NCI-H345 treated with DMSO at 0.1 percent for 48 hours (cell line): ENCODE measurements around the gene CPSF4L.

ENCODE experiments used
- DNase-seq: peaks from one replicate; lab custom pipeline; 2025; ENCODE audit not compliant: unreplicated experiment; lab: John Stamatoyannopoulos, UW

CPSF4L gene

DNA sequence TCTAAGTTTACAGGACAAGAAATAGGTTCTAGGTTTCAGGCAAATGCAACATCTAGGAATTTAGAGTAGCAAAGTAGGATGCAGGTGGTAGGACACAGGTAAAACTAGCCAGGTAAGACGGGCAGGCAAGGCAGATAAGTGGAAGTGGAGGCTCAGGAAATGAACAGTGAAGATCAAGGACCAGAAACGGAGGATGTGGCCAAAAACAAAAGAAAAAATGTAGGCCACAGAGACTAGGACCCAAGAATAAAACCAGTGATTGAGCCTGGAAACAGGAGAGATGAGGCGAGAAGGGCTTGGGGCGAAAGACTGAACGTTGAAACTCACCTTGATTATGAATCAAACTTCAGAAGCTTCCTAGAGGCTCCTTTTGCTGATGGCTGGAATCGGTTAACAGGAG is 24.0 kb downstream of the CPSF4L start:
- no peak for DNase-seq

GRCh38 chr17:73234736-73235135 is 26.9 kb downstream of the CPSF4L start:
- DNase-seq = no peak

DNA sequence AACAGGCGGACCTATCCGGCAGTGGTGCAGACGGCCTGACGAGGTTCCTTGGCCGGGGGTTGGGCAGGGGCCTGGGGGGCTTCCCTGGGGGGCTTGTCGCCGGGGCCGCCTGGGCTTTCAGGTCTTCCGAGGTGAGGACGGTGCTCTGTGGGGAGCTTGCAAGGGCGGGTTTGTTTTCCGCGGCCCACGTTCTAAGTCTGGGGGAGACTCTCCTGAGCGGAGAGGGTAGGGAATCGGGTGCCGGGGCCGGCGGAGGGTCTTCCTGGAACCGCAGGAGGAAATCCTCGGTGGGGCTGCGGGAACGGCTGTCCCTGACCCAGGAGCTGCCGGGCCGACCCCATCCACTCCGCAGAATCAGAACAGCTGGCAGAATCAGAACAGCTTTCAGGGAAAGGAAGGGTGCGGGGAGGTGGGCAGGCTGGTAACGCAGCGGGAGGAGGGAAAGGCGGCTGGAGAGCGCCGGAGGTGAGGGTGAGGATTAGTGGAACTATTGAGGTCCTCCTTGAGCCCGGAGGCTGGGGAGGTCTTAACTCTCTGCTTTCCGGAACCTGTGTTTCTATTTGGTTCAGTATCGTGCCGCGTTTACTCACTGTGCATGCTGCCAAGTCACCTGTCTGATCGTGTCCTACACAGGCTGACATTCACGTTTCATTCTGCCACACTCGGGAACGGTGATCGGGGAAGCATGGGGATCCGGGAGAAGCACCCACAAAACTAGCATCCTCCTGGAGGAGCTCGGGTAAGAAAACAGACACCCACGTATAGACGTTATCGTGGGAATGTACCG is 28.9 kb downstream of the CPSF4L start:
- peak; percentile 36 for DNase-seq

GRCh38 chr17:73231841-73232586 is 29.7 kb downstream of the CPSF4L start:
- DNase-seq = peak; percentile 98

DNA sequence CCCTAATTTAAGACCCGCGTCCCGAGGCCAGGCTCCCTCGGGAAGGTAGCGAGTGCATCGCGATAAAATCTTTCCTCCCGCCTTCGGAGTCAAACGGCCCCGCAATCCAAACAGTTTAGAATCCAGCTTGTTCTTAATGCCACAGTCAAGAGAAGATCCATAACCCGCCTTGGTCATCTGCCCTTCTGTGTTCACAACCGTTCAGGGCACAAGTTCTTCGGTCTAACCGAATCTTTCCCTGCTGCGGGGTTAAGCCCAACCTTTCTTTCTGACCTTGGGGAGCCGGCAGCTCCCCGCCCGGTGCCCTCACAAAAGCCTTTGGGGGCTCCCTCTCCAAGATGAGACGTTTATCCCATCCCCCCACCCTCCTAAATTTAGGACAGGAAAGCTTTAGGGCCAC is 30.3 kb downstream of the CPSF4L start:
- no peak for DNase-seq

DNA sequence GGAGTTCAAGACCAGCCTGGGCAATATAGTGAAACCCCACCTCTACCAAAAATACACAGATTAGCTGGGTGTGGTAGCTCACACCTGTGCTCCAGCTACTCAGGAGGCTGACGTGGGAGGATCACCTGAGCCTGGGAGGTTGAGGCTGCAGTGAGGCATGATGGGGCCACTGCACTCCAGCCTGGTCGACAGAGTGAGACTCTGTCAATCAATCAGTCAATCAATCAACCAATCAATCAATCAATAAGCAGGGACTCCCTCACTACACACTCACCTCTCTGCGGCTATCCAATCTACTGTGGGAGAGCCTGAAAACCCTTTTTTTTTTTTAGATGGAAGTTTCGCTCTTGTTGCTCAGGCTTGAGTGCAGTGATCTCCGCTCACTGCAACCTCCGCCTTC is 31.6 kb downstream of the CPSF4L start:
- no peak for DNase-seq

GRCh38 chr17:73228748-73229236 is 32.9 kb downstream of the CPSF4L start:
- no peak for DNase-seq

DNA sequence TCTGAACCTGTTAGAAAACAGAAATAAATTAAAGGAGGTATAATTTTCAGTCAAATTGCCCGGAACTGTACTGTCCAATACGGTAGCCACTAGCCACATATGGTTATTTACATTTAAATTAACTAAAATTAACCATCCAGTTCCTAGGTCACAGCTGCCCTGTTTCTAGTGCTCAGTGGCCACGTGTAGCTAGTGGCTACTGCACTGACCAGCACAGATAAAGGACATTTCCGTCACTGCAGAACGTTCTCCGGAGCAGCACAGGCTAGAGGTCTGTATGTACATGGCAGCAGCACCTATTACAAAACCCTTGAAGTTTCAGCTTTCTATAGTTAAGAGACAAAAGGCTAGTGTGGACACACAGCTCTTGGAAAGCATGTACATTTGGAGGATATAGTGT is 33.7 kb downstream of the CPSF4L start:
- no peak for DNase-seq

DNA sequence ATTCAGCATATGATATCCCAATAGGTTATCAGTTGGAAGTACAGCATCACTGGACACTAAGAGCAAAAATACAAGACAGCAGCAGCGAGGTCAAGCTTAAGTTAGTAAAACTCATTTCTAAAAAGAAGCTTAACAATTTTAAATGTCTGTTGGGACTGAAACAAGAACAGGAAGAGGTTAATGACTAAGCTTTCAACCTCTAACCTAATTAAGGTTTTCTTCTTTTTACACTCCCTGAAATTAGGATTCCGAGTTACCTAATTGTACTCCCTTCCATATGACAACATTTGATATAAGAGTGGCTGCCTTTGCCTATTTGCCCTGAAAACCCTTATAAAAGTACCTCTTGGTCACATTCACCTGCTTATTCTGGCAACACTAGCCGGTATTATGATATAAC is 34.3 kb downstream of the CPSF4L start:
- no peak for DNase-seq

DNA sequence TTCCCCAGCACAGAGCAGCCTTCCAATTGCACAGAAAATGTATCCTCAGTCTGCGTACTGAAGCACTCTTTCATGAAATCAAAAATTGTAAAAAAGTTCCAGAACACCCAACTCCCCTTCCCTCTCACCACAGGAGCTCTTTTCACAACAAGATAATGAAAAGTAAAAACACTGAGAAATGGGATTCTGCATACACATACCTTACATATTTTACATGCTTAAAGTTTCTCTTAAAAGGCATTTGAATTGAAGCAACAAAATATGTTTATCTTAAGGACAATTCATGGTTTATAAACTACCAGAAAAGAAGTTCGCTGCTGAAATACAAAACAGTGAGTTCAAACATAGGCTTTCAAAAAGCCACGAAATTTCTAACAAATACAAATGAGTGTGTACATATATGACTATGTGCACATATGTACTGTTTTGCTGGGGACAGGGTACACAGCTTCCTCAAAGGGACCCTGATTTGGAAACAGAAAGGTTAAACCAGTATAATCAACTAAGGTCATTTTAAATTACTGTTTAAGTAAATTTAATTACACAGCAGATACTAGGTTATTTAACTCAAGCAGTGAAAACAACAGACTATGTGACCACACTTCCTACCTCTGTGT is 35.0 kb downstream of the CPSF4L start:
- no peak for DNase-seq

DNA sequence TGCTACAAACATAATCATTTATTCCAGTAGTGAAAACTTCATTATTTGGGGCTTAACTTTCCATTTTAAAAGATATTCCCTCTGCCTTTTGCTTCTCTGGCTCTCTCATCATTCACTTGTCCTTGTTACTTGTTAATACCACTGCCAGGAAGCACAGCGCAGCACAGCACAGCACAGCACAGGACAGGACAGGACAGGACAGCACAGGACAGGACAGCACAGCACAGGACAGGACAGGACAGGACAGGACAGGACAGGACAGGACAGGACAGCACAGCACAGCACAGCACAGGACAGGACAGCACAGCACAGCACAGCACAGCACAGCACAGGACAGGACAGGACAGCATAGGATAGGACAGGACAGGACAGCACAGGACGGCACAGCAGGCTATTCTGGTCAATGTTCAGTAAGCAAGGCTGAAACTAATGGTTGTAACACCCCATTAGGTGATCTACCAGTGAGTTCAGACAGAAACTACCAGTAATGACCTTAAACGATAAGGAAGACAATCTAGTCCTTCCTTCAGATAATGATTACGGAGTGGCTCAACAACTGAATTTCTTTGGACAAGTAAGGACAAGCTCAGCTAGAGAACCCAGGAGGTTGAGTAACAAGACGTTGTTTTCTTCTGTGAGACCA is 36.9 kb downstream of the CPSF4L start:
- DNase-seq = no peak

- no peak for DNase-seq
Observed at GRCh38 chr17:73224237-73224636, 37.4 kb downstream of the CPSF4L start.

GRCh38 chr17:73223626-73224230 is 38.0 kb downstream of the CPSF4L start:
- DNase-seq = no peak

- DNase-seq = no peak
Observed at GRCh38 chr17:73215447-73215846, 46.2 kb downstream of the CPSF4L start.

DNA sequence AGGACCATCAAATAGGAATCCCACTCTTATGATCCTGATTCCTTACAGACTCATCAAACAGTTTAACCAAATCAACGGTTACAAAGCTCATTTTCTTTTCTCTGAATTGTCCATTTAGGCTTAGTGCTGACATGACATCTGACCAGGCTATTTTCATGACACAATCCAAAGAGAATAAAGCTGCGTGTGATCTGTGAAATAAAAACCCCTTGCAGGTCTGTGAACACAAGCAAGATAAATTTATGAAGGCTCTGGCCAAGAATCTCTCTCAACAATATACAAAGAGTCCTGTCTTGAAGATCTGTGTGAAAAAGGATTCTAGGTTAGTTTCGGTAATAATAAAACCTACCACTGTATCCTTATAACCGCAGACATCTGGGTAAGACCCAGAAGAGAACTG is 46.8 kb downstream of the CPSF4L start:
- no peak for DNase-seq

- no peak for DNase-seq
Observed at GRCh38 chr17:73214008-73214407, 47.7 kb downstream of the CPSF4L start.

DNA sequence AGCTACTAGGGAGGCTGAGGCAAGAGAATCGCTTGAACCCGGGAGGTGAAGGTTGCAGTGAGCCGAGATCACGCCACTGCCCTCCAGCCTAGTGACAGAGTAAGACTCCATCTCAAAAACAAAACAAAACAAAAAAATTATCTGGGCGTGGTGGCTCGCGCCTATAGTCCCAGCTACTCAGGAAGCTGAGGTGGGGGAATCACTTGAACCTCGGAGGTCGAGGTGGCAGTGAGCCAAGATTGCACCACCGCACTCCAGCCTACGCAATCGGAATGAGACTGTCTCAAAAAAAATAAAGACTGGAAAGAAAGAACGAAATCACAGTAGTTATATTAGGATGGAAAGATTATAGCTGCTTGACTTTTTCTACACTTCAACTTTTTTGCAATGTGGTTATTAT is 49.9 kb downstream of the CPSF4L start:
- DNase-seq = no peak

- no peak for DNase-seq
Observed at GRCh38 chr17:73210002-73210678, 51.5 kb downstream of the CPSF4L start.

- no peak for DNase-seq
Observed at GRCh38 chr17:73209436-73209835, 52.2 kb downstream of the CPSF4L start.

DNA sequence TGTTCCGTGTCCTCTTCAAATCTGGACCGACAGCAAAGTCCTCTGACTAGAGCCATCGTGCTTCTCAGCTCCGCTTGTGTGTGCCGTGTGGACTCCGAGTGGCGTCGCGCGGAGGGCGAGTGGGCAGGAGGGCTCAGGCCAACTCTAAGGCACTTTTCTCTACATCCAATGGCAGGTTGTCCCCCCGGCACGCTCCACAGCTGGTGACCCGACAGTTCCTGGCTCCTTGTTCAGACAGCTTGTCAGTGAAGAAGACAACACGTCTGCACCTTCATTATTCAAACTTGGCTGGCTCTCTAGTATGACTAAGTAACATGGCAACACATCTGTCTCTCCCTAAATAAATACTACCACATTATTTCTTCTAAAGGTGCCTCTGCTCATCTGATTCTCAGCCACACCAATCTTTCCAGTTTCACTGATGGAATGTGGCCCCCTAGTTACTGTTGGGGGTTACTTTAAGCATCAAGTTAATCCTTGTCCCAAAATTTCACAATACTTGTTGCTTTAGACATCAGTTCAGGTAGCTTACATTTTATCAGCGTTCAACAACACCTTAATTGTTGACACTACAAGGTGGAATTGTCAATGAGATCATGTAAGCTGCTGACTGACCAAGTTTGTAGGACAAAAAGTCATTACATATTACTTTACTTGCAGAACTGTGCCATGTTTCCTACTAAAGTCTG is 53.4 kb downstream of the CPSF4L start:
- no peak for DNase-seq
